H1 (cell line): Measurements from ENCODE around the gene NBPF6. TPM values are rescaled to one million over a fixed set of nuclear protein-coding genes. Genes with fewer than 3 reads are reported as not detected.

Experiments
- CREB1 ChIP-seq: IDR thresholded peaks from 2 replicates; pipeline ENCODE4 v1.6.1; 2012; ENCODE audit warnings: inconsistent platforms
- SP1 ChIP-seq: IDR thresholded peaks from 2 replicates; pipeline ENCODE4 v1.6.1; 2011; ENCODE audit warnings: low read depth, low read length
- polyA plus RNA-seq, 7 experiments: library from polyadenylated mRNA; depleted of rRNA in 3 of 7; stranded (reverse) in 5 of 7; unstranded in 2 of 7; fragments of >200 nt in 5 of 7; fragments of 200-250 nt in 2 of 7; gene quantifications; 1 replicate in 5 of 7; 2 replicates in 1 of 7; 4 replicates in 1 of 7; pipeline versions ENCODE4 v1.2.1 to v1.2.3, GENCODE V29; 2011 to 2013; ENCODE audit warnings: missing spikeins in 2 of 7, mixed read lengths in 2 of 7
- total RNA-seq: library from RNA; stranded (reverse); fragmentation: NEBNext Ultra II Directional; extraction: Animal tissue kit (Norgen Biotek cat#: 25700); gene quantifications from 2 replicates; pipeline ENCODE4 v1.2.1, GENCODE V29; 2021
- TF ChIP-seq, protein P1 (sequence below): fragments of 300-600 bp; sonication (generic); IDR thresholded peaks from 2 replicates; pipeline ENCODE4 v1.7.1; 2012; ENCODE audit warnings: low read length, moderate library complexity, mild to moderate bottlenecking, inconsistent platforms; ENCODE audit not compliant: insufficient replicate concordance

The NBPF6 gene
- total and polyA plus RNA-seq, 2 of the 8 experiments (the other 6 are each of a cell fraction or from before 2014, with no cell fraction given): not detected

DNA sequence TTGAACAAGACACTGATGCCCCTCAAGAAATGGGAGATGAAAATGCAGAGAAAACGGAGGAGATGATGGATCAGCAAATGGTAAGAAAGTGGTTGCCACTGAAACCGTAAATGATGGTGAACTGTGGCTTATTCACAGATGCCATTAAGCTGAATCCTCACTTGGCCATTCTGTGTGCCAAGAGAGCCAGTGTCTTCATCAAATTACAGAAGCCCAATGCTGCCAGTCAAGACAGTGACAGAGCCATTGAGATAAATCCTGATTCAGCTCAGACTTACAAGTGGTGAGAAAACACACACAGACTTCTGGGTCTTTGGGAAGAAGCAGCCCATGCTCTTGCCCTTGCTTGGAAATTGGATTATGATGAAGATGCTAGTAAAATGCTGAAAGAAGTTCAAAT lies 52.5 kb downstream of the NBPF6 start (continued):
- TF ChIP-seq, protein P1, sequence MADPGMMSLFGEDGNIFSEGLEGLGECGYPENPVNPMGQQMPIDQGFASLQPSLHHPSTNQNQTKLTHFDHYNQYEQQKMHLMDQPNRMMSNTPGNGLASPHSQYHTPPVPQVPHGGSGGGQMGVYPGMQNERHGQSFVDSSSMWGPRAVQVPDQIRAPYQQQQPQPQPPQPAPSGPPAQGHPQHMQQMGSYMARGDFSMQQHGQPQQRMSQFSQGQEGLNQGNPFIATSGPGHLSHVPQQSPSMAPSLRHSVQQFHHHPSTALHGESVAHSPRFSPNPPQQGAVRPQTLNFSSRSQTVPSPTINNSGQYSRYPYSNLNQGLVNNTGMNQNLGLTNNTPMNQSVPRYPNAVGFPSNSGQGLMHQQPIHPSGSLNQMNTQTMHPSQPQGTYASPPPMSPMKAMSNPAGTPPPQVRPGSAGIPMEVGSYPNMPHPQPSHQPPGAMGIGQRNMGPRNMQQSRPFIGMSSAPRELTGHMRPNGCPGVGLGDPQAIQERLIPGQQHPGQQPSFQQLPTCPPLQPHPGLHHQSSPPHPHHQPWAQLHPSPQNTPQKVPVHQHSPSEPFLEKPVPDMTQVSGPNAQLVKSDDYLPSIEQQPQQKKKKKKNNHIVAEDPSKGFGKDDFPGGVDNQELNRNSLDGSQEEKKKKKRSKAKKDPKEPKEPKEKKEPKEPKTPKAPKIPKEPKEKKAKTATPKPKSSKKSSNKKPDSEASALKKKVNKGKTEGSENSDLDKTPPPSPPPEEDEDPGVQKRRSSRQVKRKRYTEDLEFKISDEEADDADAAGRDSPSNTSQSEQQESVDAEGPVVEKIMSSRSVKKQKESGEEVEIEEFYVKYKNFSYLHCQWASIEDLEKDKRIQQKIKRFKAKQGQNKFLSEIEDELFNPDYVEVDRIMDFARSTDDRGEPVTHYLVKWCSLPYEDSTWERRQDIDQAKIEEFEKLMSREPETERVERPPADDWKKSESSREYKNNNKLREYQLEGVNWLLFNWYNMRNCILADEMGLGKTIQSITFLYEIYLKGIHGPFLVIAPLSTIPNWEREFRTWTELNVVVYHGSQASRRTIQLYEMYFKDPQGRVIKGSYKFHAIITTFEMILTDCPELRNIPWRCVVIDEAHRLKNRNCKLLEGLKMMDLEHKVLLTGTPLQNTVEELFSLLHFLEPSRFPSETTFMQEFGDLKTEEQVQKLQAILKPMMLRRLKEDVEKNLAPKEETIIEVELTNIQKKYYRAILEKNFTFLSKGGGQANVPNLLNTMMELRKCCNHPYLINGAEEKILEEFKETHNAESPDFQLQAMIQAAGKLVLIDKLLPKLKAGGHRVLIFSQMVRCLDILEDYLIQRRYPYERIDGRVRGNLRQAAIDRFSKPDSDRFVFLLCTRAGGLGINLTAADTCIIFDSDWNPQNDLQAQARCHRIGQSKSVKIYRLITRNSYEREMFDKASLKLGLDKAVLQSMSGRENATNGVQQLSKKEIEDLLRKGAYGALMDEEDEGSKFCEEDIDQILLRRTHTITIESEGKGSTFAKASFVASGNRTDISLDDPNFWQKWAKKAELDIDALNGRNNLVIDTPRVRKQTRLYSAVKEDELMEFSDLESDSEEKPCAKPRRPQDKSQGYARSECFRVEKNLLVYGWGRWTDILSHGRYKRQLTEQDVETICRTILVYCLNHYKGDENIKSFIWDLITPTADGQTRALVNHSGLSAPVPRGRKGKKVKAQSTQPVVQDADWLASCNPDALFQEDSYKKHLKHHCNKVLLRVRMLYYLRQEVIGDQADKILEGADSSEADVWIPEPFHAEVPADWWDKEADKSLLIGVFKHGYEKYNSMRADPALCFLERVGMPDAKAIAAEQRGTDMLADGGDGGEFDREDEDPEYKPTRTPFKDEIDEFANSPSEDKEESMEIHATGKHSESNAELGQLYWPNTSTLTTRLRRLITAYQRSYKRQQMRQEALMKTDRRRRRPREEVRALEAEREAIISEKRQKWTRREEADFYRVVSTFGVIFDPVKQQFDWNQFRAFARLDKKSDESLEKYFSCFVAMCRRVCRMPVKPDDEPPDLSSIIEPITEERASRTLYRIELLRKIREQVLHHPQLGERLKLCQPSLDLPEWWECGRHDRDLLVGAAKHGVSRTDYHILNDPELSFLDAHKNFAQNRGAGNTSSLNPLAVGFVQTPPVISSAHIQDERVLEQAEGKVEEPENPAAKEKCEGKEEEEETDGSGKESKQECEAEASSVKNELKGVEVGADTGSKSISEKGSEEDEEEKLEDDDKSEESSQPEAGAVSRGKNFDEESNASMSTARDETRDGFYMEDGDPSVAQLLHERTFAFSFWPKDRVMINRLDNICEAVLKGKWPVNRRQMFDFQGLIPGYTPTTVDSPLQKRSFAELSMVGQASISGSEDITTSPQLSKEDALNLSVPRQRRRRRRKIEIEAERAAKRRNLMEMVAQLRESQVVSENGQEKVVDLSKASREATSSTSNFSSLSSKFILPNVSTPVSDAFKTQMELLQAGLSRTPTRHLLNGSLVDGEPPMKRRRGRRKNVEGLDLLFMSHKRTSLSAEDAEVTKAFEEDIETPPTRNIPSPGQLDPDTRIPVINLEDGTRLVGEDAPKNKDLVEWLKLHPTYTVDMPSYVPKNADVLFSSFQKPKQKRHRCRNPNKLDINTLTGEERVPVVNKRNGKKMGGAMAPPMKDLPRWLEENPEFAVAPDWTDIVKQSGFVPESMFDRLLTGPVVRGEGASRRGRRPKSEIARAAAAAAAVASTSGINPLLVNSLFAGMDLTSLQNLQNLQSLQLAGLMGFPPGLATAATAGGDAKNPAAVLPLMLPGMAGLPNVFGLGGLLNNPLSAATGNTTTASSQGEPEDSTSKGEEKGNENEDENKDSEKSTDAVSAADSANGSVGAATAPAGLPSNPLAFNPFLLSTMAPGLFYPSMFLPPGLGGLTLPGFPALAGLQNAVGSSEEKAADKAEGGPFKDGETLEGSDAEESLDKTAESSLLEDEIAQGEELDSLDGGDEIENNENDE: no peak
- TF ChIP-seq SP1 (no peak), CREB1 (no peak)
